Mammary epithelial cell (primary cell): ENCODE results near the gene GLYATL3.

ENCODE experiments used
- CTCF ChIP-seq, 2 donors: IDR thresholded peaks in 1 of 2; conservative IDR thresholded peaks in 1 of 2; 2 replicates each; pipeline ENCODE4 v1.5.1; 2011 to 2012; ENCODE audit warnings: inconsistent platforms in 2 of 2, low read length in 2 of 2, mild to moderate bottlenecking in 2 of 2, control low read depth in 1 of 2, low read depth in 1 of 2; ENCODE audit not compliant: insufficient read depth in 1 of 2; ENCODE audit errors: extremely low read depth in 1 of 2
- EZH2 ChIP-seq: IDR thresholded peaks from 2 replicates; pipeline ENCODE4 v1.6.1; 2012; ENCODE audit warnings: low read length, inconsistent platforms, borderline replicate concordance

- TF ChIP-seq CTCF (conservative IDR thresholded peaks at IDR 0.05 in 1 of 2, IDR thresholded peaks at IDR 0.05 in 1 of 2; ENCODE audit: extremely low read depth in 1 of 2, insufficient read depth in 1 of 2, low read depth in 1 of 2, low read length in 2 of 2) (no peak), EZH2 (no peak)
Observed at GRCh38 chr6:49454787-49455709, 44.7 kb upstream of the GLYATL3 start.
